SH-SY5Y (cell line): ENCODE measurements around the gene RAMP2.

Source experiments
- GATA2 ChIP-seq: IDR thresholded peaks from 2 replicates; pipeline ENCODE4 v1.6.1; 2011; ENCODE audit warnings: mild to moderate bottlenecking, low read depth, low read length
- GATA3 ChIP-seq: IDR thresholded peaks from 2 replicates; pipeline ENCODE4 v1.6.1; 2011; ENCODE audit warnings: low read depth, mild to moderate bottlenecking, low read length, moderate library complexity

DNA sequence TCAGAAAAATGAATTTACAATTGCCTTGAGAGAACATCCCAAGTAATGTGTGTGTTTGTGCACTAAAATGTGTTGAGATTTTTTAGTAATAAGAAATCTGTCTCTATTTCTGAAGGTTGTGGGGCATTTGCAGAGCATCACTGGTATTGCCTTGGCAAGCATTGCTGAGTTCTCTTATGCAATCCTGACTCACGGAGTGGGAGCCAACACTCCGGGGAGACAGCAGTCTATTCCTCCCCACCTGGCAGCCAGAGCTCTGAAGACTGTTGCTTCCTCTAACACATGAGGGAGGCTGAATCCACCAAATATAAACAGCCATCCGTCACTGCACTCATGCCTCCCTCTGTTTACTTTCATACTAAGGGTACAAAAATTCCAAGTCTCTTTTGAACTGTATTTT lies 48.2 kb downstream of the RAMP2 start:
- no peak for TF ChIP-seq GATA2
- TF ChIP-seq GATA3: no peak
